H1 (cell line): ENCODE data around the gene NME9. TPM values are rescaled to one million over a fixed set of nuclear protein-coding genes. Genes with fewer than 3 reads are reported as not detected.

Experiments used
- CTCF ChIA-PET: fragments of 300-600 bp; sonication (Branson Sonifier 250); formaldehyde crosslinking; loops from one replicate; lab custom pipeline; 2021; ENCODE audit not compliant: partially characterized antibody; lab: Charles Lee
- POLR2A ChIA-PET: fragments of 300-600 bp; sonication (Branson Sonifier 250); formaldehyde crosslinking; loops from one replicate; lab custom pipeline; 2021; ENCODE audit warnings: inconsistent platforms; ENCODE audit not compliant: partially characterized antibody; lab: Charles Lee
- DNase-seq, 2 experiments: peaks; one replicate each; pipeline versions ENCODE4 v3.0.0 to v3.0.0-alpha.2; 2010 to 2022; ENCODE audit warnings: low spot score in 2 of 2, low read depth in 1 of 2, mixed read lengths in 1 of 2
- FAIRE-seq: peaks from 2 replicates; lab custom pipeline; 2011; peaks lifted over from hg19 to GRCh38; lab: Jason Lieb, UNC
- H2AFZ ChIP-seq: 2 replicates; pipeline ENCODE4 v1.8.1; 2012; ENCODE audit warnings: low read length, inconsistent platforms
- H2AK5ac ChIP-seq: 2 replicates; pipeline ENCODE4 v1.6.1; 2013; ENCODE audit warnings: low read depth, low read length
- H2BK120ac ChIP-seq: replicated peaks from 2 replicates; pipeline ENCODE3; 2013; ENCODE audit warnings: low read depth, low read length, inconsistent platforms
- H2BK12ac ChIP-seq: 2 replicates; pipeline ENCODE4 v1.6.1; 2013; ENCODE audit warnings: low read depth, low read length
- H2BK15ac ChIP-seq: 2 replicates; pipeline ENCODE4 v1.6.1; 2013; ENCODE audit warnings: low read length
- H2BK20ac ChIP-seq: 2 replicates; pipeline ENCODE4 v1.6.1; 2013; ENCODE audit warnings: low read length
- H2BK5ac ChIP-seq: 2 replicates; pipeline ENCODE4 v1.6.1; 2013; ENCODE audit warnings: low read depth, low read length
- H3K14ac ChIP-seq: 2 replicates; pipeline ENCODE4 v1.6.1; 2013; ENCODE audit warnings: inconsistent platforms; ENCODE audit not compliant: insufficient read length
- H3K18ac ChIP-seq: 2 replicates; pipeline ENCODE4 v1.6.1; 2013; ENCODE audit warnings: low read length; ENCODE audit errors: extremely low read depth
- H3K23ac ChIP-seq: 2 replicates; pipeline ENCODE4 v1.6.1; 2013; ENCODE audit warnings: inconsistent platforms; ENCODE audit not compliant: insufficient read length
- H3K23me2 ChIP-seq: 2 replicates; pipeline ENCODE4 v1.6.1; 2013; ENCODE audit warnings: low read depth, low read length
- H3K27ac ChIP-seq: 2 replicates; pipeline ENCODE4 v1.6.1; 2011; ENCODE audit warnings: low read depth, low read length, inconsistent platforms
- H3K27me3 ChIP-seq, 4 experiments: replicated peaks in 1 of 4; 1 replicate in 1 of 4; 2 replicates in 3 of 4; pipeline versions ENCODE4 v1.6.1 to v1.8.1; 2011 to 2013; ENCODE audit warnings: low read length in 3 of 4, mild to moderate bottlenecking in 3 of 4, inconsistent platforms in 2 of 4, mixed read lengths in 2 of 4, moderate library complexity in 1 of 4; ENCODE audit not compliant: control insufficient read depth in 3 of 4, insufficient read depth in 3 of 4; ENCODE audit errors: extremely low read depth in 1 of 4
- H3K36me3 ChIP-seq, 4 experiments: 2 replicates each; pipeline versions ENCODE4 v1.6.1 to v1.8.1; 2011 to 2013; ENCODE audit warnings: mild to moderate bottlenecking in 4 of 4, low read length in 3 of 4, moderate library complexity in 2 of 4, control low read depth in 1 of 4, inconsistent platforms in 1 of 4; ENCODE audit not compliant: insufficient read depth in 4 of 4, control insufficient read depth in 2 of 4
- H3K4ac ChIP-seq: replicated peaks from 2 replicates; pipeline ENCODE3; 2013; ENCODE audit warnings: low read length, low read depth, mixed read lengths, inconsistent platforms; ENCODE audit not compliant: insufficient read length
- H3K4me1 ChIP-seq, 4 experiments: replicated peaks in 1 of 4; 1 replicate in 1 of 4; 2 replicates in 3 of 4; pipeline versions ENCODE4 v1.6.1 to v1.8.1; 2011 to 2013; ENCODE audit warnings: low read length in 3 of 4, inconsistent platforms in 2 of 4, mixed read lengths in 1 of 4; ENCODE audit not compliant: insufficient read depth in 4 of 4, control insufficient read depth in 3 of 4
- H3K4me2 ChIP-seq, 2 experiments: 2 replicates each; pipeline versions ENCODE4 v1.6.1 to v1.8.1; 2011 to 2013; ENCODE audit warnings: low read depth in 2 of 2, low read length in 2 of 2, control low read depth in 1 of 2, inconsistent platforms in 1 of 2, mild to moderate bottlenecking in 1 of 2; ENCODE audit not compliant: insufficient read depth in 1 of 2
- H3K4me3 ChIP-seq, 4 experiments: fragments of 200-600, 300-600 bp in 1 of 4; sonication (generic), shearing (Covaris generic), sonication (Bioruptor Twin) in 1 of 4; 2 replicates each; pipeline versions ENCODE4 v1.5.1 to v1.8.1; 2011 to 2016; ENCODE audit warnings: low read length in 4 of 4, low read depth in 3 of 4, control low read depth in 2 of 4, inconsistent platforms in 2 of 4, mild to moderate bottlenecking in 2 of 4, mixed read lengths in 1 of 4, moderate library complexity in 1 of 4; ENCODE audit not compliant: insufficient read depth in 2 of 4; ENCODE audit errors: extremely low read depth in 1 of 4
- H3K56ac ChIP-seq: replicated peaks from 2 replicates; pipeline ENCODE3; 2013; ENCODE audit warnings: low read depth, mild to moderate bottlenecking, mixed read lengths, low read length, inconsistent platforms; ENCODE audit not compliant: insufficient read length
- H3K79me1 ChIP-seq: 2 replicates; pipeline ENCODE4 v1.6.1; 2013; ENCODE audit warnings: low read depth, low read length, control low read depth
- H3K79me2 ChIP-seq, 2 experiments: 2 replicates each; pipeline versions ENCODE4 v1.6.1 to v1.8.1; 2012 to 2013; ENCODE audit warnings: low read length in 2 of 2, mild to moderate bottlenecking in 2 of 2, inconsistent platforms in 1 of 2; ENCODE audit not compliant: insufficient read depth in 2 of 2, control insufficient read depth in 1 of 2
- H3K9ac ChIP-seq, 4 experiments: replicated peaks in 1 of 4; 1 replicate in 1 of 4; 2 replicates in 3 of 4; pipeline versions ENCODE4 v1.6.1 to v1.8.1; 2011 to 2013; ENCODE audit warnings: low read depth in 3 of 4, low read length in 3 of 4, control low read depth in 2 of 4, mild to moderate bottlenecking in 2 of 4, moderate library complexity in 2 of 4, inconsistent platforms in 1 of 4; ENCODE audit errors: extremely low read depth in 1 of 4
- H3K9me3 ChIP-seq, 2 experiments: 2 replicates each; pipeline versions ENCODE4 v1.6.1 to v1.8.1; 2012 to 2013; ENCODE audit warnings: mild to moderate bottlenecking in 2 of 2, moderate library complexity in 2 of 2, control low read depth in 1 of 2, inconsistent platforms in 1 of 2, low read depth in 1 of 2, low read length in 1 of 2, mixed read lengths in 1 of 2; ENCODE audit not compliant: insufficient read depth in 2 of 2
- H4K20me1 ChIP-seq, 2 experiments: replicated peaks in 1 of 2; 2 replicates each; pipeline versions ENCODE3 to v1.8.1; 2011 to 2013; ENCODE audit warnings: inconsistent platforms in 2 of 2, low read length in 2 of 2, mild to moderate bottlenecking in 1 of 2; ENCODE audit not compliant: insufficient read depth in 2 of 2, control insufficient read depth in 1 of 2
- H4K5ac ChIP-seq: 2 replicates; pipeline ENCODE4 v1.6.1; 2013; ENCODE audit warnings: low read length, low read depth, mixed read lengths, inconsistent platforms; ENCODE audit not compliant: insufficient read length
- H4K8ac ChIP-seq: 2 replicates; pipeline ENCODE4 v1.8.0; 2013; ENCODE audit warnings: mild to moderate bottlenecking, moderate library complexity, low read length, inconsistent platforms; ENCODE audit not compliant: insufficient read depth; ENCODE audit errors: extremely low read depth
- H4K91ac ChIP-seq: replicated peaks from 2 replicates; pipeline ENCODE3; 2013; ENCODE audit warnings: low read length, mixed read lengths, inconsistent platforms; ENCODE audit not compliant: insufficient read length
- BACH1 ChIP-seq: IDR thresholded peaks from 2 replicates; pipeline ENCODE4 v1.6.1; 2012; ENCODE audit warnings: low read length, improper control_type of control experiment
- CTBP2 ChIP-seq: IDR thresholded peaks from 2 replicates; pipeline ENCODE4 v1.7.0; 2011; ENCODE audit warnings: borderline replicate concordance, mild to moderate bottlenecking, moderate library complexity, mixed read lengths, low read length; ENCODE audit not compliant: insufficient read depth, insufficient read length
- KDM4A ChIP-seq: IDR thresholded peaks from one replicate; pipeline ENCODE4 v1.7.1; 2012; ENCODE audit warnings: low read depth, mild to moderate bottlenecking, moderate library complexity, low read length, inconsistent platforms; ENCODE audit not compliant: severe bottlenecking
- WGBS, 2 experiments: shearing (Covaris generic) in 1 of 2; methylation state at CpG; one replicate each; pipeline versions ENCODE4 v1.1.6 to v1.1.7; 2013 to 2015; ENCODE audit warnings: low lambda C conversion rate in 2 of 2, mixed read lengths in 2 of 2, inconsistent platforms in 1 of 2, low coverage in 1 of 2, missing lambda C conversion rate in 1 of 2; ENCODE audit not compliant: insufficient replicate concordance in 2 of 2, insufficient coverage in 1 of 2, insufficient read length in 1 of 2; ENCODE audit errors: extremely low coverage in 1 of 2, missing lambda C conversion rate in 1 of 2; 5-methylcytosine and 5-hydroxymethylcytosine counted together
- polyA plus RNA-seq, 7 experiments: library from polyadenylated mRNA; depleted of rRNA in 3 of 7; stranded (reverse) in 5 of 7; unstranded in 2 of 7; fragments of >200 nt in 5 of 7; fragments of 200-250 nt in 2 of 7; gene quantifications; 1 replicate in 5 of 7; 2 replicates in 1 of 7; 4 replicates in 1 of 7; pipeline versions ENCODE4 v1.2.1 to v1.2.3, GENCODE V29; 2011 to 2013; ENCODE audit warnings: missing spikeins in 2 of 7, mixed read lengths in 2 of 7
- total RNA-seq: library from RNA; stranded (reverse); fragmentation: NEBNext Ultra II Directional; extraction: Animal tissue kit (Norgen Biotek cat#: 25700); gene quantifications from 2 replicates; pipeline ENCODE4 v1.2.1, GENCODE V29; 2021

The NME9 gene
- total and polyA plus RNA-seq, 2 of the 8 experiments (the other 6 are each of a cell fraction or from before 2014, with no cell fraction given) = 0.11 TPM; not detected in 1

DNA sequence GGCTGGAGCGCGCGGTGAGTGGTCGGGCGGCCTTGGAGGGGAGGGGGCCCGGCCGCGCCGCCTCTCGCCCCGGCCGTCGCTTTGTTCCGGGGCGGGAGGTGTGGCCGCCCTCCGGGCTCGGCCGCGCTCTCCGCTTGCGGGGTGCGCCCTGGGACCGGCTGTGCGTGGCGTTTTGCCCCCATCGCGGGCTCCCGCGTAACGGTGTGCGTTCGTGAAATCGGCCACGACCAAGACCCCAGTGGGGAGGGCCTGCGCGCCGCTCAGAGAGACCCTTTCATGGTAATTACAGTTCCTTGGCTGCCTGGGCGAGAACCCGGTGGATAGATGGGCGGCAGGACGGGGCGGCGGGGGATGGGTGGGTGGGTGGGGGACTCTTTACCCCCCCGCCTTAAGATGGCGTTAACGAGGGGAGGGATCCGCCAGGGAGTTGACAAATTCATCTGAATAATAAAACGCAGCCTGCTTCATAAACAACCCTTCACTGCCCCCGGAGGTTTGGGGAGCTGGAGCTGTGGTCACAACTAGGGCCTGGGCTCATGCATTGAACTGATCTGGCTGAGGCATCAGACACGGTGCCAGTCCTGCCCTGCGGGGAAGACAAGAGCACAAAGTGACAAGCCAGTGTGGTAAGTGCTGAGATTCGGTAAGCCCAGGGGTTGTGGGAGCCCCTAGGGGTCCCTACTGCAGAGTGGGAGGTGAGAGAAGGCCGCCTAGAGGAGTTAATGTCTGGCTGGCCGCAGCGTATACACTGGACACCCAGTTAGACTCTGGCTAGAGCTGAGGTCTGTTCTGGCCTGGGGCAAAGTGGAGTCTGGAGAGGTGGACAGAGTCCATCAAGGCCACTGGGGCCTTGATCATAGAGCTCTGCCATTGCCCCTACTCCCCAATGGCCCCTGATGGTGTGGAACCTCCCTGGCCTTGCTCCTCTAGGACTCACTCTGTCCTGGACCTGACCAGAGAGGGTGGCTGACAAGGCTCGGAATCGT lies 19.4 kb upstream of the NME9 start:
- peak overlapping the region; percentile 6; the same call in 1 of the 2 replicates for H2BK12ac ChIP-seq
- WGBS, 2 experiments = 17% methylated on average over 33 of the region's 58 CpGs; no CpG with 5 or more reads in 1 of the 2 experiments
- H2AFZ ChIP-seq = peak overlapping the region; percentile 22; the same call in 1 of the 2 replicates
- H3K4me1 ChIP-seq = peaks cover 0 to 10% (median 4%) of the 10 kb centered on the region in 4 experiments; a peak in 3 of 7 replicates
- H3K4me3 ChIP-seq = peak overlapping the region; percentile 54 to 87 (median 61)
- no peak overlapping the region for H2AK5ac ChIP-seq
- no peak overlapping the region for H2BK20ac ChIP-seq
- FAIRE-seq (no peak), DNase-seq (peak in 1 of 2 experiments; percentile 61)
- H4K8ac ChIP-seq = peak overlapping the region; percentile 94
- peak overlapping the region; percentile 40 for H3K18ac ChIP-seq
- H3K23ac ChIP-seq = no peak overlapping the region
- no peak overlapping the region; the same call in 1 of the 2 replicates for H2BK15ac ChIP-seq
- no peak overlapping the region for H3K4ac ChIP-seq
- POLR2A ChIA-PET = interaction anchor here (0.6 to 2.4 kb wide), 16 partner anchors 9 to 515 kb away, joined by 3 to 9 read pairs (median 4); partner anchors contain the start of gene ARMC8
- no peak overlapping the region for H2BK120ac ChIP-seq
- peak overlapping the region; percentile 35 to 71 (median 62); a peak in 5 of 7 replicates for H3K9ac ChIP-seq
- H3K36me3 ChIP-seq = no peaks in the 10 kb centered on the region
- CTCF ChIA-PET = interaction anchor here (1.0 to 8.5 kb wide), 19 partner anchors 9 to 566 kb away, joined by 3 to 66 read pairs (median 4); partner anchors contain the start of gene DBR1
- no peaks in the 10 kb centered on the region for H3K9me3 ChIP-seq
- H3K4me2 ChIP-seq = peak overlapping the region; percentile 74 to 78
- H4K91ac ChIP-seq = peak overlapping the region; percentile 69
- H4K5ac ChIP-seq = no peak overlapping the region
- TF ChIP-seq CTBP2 (no peak), KDM4A (peak; percentile 35), BACH1 (0 out of 2 replicates have a peak, but pooled peaks have one; percentile 23)
- no peaks in the 10 kb centered on the region for H4K20me1 ChIP-seq
- no peak overlapping the region; the same call in 1 of the 2 replicates for H3K27ac ChIP-seq
- no peaks in the 10 kb centered on the region for H3K79me2 ChIP-seq
- no peak overlapping the region for H2BK5ac ChIP-seq
- no peak overlapping the region for H3K56ac ChIP-seq
- H3K23me2 ChIP-seq = peaks cover 2% of the 10 kb centered on the region; the same call in 1 of the 2 replicates
- H3K27me3 ChIP-seq = peaks cover 0 to 13% (median 4%) of the 10 kb centered on the region in 4 experiments; a peak in 3 of 7 replicates
- H3K14ac ChIP-seq = no peak overlapping the region
- H3K79me1 ChIP-seq = no peaks in the 10 kb centered on the region; the same call in 1 of the 2 replicates
